GM21423 (cell line): ENCODE measurements around the gene KRR1.

Experiments
- ATAC-seq: cut with Tn5 transposase; IDR thresholded peaks from one replicate; pipeline ENCODE4 v1.9.1; 2021; ENCODE audit warnings: mild to moderate bottlenecking, moderate library complexity; ENCODE audit not compliant: unreplicated experiment

The KRR1 gene

DNA sequence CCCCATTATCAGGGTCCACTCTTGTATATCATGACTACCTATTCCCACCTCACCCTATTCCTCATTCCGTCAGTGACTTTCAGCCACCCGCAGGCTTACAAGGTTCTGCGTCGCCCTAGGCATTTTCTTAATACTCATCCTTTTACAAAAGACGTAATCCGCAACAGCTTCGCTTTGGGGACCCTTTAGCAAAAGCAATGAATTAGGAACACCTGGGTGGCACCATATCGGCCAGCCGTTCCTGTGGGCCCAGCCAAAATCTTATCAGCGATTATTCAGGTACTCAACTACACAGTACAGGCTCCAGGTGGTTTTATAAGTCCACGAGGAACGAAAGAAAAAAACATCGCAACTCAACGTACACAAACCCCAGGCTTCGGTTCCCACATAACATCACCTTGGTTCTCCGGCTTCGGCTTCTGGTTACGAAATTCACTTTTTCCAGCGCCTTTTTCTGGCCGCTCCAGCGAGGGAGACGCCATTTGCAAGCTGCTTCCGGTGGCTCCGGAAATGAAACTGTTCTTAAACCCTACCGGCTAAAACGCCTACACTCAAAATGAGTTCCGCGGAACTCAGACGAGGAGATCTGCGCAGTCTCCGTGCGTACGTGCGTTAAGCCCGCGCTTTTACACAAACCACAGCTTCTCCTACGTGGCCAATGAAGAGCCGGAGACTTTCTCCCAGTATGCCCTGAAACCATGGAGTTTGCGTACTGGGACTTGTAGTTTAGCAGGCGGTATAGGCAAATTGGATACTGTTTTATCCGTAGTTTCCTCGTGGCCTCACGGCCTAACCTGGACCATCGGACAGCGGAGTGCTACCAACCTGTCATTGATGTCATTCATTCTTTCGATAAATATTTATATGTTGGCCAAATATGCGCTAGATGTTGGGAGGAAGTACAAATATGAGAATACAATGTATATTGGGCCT, at the start of gene KRR1:
Gene KRR1 (minus strand): TSS at position 494 of the 933 bp plus-strand sequence. CDS start 12 bp downstream, at position 482.
- ATAC-seq, result peak; percentile 97

DNA sequence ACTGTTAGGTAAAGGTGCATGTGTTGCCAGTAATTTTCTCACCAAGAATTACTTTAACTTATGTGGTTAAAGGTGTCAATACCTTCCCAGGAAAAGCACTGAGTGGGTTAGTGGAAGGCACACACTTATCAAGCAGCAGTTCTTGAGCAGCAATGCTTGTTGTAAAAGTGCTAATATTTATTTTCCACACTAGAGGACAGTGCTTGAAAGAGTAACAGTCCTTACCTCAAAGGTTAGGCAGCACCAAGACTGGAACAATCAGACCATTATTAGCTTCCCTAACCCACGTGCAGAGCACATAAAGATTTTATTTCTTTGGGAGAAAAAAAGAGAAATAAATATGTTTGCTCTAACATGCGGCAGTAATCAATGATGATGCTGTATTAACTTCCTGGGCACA, 48.8 kb upstream of the KRR1 start:
- ATAC-seq, result no peak

DNA sequence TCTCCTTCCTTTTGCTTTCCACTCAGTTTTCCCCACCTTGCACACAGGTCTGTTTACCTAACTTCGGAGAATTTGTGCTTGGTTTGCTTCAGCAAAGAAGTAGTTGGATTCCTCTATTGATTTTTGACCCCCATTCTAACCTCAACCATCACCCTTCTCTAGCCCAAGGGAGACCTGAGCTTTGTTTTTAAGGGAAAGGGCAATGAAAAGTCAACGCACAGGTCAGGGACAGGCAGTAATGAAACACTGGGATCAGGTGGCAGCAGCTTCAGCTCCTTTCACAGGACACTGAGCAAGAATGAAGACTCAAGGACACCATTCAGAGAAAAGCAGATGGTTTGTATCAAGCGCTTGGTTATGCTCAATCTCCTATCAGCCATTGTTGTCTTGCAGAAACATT, 46.9 kb upstream of the KRR1 start:
- no peak for ATAC-seq

DNA sequence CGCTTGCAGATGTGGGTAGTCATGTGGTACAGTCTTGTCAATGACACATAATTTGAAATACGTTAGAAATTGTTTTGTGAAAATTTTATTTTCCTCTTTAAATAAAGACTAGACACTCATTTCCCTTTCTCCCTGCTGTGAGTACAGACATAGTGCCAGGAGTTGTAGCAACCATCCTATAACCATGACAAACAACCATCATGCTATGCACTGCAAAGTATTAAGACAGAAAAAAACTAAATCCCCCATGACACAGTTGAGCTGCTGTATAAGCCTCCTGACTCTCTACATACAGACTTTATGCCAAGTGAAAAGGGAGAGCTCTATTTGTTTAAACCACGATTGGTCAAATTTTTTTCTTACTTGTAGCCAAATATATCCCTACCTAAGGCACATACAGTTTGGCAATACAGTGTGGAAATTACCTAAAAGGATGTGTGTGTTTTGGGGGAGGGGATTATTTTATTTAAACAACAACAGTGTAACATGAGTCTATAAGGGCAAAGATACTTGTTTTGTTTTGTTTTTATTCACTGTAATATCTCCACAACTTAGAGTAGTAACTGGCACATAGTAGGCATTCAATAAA, 45.0 kb upstream of the KRR1 start:
- ATAC-seq, result no peak

DNA sequence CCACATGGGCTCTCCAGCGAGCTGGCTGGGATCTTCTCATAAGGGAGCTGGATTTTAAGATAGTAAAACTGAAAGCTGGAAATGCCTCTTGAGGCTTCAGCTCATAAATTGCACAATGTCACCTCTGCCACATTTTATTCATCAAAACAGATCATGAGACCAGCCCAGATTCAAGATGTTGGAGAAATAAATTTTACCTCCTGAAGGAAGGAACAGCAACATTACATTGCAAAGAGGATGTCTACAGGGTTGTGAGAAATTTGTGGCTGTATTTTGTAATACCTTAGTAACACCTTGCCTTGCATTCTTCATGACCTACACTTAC, 43.1 kb upstream of the KRR1 start:
- no peak for ATAC-seq

DNA sequence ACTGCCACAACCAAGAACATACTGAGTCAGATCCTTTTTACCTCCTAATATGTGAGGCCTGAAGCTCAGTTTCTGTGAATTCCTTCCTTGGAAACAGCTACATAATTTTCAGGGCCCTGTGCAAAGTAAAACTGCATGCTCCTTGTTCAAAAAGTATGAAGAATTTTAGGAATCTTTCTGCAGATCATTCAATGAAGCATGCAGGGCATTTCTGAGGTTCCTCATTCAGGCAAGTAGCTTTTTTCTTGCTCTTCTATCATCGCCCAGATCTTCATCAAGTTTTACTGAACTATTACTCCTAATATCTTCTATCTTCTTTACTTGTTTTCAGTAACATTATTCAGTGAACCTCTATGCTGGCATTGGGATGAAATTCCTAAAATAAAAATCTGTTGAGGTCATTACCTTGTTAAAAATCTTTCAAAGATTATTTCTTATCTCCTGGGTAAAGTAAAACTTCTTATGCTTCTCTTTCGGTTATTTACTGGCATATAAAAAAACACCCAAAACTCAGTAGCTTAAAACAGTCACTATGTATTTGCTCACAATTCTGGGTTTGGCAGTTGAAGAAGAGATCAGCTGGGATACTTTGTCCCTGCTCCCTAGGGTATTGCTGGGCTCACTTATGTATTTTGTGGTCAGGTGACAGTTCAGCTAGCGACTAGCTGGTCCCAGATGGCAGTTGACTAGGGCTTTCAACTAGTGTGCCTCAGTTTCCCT, 42.6 kb upstream of the KRR1 start:
- ATAC-seq, result no peak

DNA sequence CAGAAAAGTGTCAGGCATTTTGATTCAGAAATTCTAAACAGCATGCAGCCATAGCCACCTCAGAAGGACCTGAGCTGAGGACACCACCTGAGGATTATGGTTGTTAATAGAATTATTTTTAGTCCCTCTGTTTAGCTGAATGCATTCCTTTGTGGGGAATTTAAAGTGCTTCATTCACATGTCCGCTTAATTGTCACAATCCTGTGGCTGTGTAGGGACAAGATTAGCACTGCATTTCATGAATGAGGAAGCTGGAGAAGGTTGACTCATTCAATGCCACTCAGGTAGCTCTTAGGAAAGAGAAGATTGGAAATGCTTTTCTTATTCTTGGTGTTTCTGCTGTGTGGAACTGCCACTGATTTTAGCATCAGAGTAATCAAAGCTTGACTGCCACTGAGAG, 42.0 kb upstream of the KRR1 start:
- ATAC-seq, result no peak

DNA sequence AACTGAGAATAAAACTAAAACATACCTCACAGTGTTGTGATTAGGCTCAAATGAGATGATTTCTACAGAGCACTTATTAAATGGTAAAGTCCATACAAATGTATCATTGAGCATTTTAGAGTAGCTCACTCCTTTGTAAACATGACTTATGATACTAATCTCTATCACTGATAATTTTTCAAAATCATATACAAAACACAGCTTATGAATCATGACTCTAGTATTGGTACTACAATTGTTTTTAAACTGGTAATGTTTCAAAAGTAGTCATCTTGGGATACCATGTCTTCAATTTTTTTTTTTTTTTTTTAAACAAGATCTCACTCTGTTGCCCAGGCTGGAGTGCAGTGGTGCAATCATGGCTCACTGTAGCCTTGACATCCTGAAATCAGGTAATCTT, 40.1 kb upstream of the KRR1 start:
- no peak for ATAC-seq

DNA sequence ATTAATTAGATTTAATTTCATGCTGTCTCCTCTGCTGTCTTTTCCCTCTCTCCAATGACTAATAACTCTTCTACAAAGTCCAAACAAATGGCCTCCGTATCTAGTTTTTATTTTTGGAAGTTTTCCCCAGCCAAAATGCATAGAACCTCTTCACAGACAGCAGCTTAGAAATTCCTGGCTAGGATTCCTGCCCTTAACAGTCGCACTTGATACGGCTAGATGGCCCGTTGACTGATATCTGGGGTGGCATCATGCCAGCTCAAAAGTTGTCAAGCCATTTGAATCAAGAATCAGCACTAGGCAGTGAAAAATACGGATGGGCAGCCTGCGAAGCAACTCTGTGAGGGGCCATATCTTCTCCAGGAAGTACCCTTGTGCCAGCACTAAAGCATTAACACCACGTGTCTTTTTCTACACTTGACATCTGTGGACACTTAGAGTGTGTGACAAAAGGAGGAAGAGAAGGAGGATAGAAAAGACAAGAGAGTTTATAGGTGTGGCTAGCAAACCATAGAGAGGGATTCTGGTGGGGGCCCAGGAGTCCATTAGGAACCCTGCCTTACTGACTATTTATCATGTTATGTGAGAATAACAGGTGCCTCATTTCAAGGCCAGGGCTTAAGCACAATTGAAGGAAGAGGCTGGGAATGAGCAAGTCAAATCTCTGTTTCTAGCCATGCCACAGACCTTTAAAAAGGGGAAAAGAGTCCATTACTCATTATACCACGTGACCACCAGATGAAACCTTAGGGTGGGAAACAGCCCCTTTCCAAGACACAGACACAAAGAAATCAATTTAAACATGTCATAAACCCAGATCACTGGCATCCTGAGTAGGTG, 39.2 kb upstream of the KRR1 start:
- ATAC-seq, result no peak

DNA sequence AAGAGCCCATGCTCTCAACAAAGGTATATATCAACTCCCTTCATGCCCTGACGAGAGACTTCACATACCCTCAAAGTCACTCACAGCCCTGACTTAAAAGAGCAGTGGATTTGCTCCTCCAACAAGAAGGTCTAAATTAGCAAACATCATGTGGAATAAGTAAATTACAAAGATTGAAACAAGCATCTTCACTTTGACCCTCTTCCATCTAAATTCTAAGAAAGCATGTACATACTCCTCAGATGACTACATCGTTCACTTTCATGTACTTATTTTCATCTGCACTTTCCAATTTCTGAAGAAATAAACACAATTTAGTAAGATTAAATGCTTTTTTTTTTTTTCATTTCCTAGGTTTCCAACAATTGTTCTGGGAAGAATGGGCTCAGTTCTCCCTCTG, 38.6 kb upstream of the KRR1 start:
- ATAC-seq, result no peak

DNA sequence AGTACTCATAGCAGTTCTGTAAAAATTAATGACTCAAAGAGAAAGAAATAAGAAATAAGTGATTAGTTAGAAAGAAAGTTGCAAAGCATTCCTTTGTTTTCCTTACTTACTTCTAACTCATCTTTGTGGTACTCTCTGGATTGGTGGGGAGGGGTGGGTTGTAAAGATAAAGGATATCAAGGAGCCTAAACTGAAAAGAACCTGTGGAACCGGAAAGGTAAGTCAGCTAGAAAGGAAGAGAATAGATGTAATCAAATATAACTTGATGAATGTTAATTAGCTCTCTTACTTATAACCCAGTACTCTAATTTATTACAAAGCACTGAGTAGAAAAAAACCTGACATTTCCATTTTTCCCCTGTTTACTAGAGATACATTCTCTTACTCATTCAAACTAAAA, 37.5 kb upstream of the KRR1 start:
- ATAC-seq, result no peak

DNA sequence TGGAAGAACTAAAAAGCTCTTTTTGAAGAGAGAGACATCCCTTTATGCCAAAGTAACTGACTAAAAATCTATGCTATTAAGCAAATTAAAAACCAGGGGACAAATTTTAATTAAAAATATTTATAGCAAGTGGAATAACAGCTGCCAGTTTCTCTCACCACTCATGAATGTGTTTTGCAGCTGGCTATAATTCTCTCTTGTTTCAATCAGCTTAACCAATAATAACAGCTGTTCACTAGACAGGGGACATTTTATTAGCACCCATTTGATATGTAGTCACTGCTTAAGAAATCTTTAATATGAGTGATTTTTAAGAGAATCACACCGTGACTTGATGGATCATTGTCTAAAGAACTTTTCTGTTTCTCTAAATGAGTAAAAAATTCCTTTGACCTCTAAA, 34.2 kb upstream of the KRR1 start:
- ATAC-seq, result no peak

DNA sequence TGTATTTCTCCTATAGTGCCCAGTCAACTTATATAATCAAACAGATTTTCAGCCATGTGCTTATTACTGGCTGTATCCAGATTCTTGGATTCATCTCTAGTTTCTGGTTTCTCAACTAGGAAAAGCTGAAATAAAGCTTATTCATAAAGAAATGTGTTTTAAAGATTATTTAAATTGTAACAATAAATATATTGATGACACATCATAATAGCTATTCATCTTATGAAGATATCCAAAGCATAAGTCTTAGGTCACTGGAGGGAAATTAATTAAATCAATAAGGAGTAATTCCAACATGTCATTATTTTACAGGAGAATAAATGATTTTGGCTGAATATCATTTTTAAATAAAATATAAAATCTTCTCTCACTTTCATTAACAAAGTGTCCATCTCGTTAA, 32.1 kb upstream of the KRR1 start:
- no peak for ATAC-seq

DNA sequence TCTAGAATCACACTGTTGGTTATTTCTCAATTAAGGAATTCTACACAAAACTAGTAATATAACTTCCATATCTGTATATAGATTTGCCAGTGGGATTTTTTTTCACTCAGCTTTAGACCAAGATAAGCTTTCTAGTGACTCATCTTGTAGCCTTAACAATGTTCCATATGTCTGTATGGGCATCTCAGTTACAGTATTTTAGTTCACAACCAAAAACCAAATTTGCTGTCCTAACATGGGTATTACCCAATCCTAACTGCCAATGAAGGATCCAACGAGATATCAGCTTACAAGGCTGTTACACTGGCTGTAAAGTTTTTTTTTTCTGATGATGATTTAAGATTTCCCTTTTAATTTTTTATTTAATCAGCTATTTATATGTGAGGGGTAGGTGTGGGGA, 31.5 kb upstream of the KRR1 start:
- ATAC-seq, result no peak

DNA sequence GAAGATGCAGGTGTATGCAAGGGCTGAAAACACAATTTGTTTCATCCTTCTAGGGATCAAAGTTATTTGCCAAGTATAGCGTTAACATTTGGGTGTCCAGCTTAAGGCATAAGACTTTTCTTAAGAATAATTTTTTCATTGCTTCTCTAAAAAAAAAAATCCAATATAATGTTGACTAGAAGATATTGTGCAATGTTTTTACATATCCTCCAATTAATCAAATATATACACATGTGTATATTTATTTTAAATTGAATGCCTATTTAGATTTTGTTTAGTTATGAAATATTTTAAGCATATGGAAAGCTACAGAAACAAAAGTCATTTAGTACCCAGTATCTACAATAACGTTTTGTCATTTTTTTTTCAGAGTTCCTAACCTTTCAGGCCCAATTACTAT, 28.5 kb upstream of the KRR1 start:
- ATAC-seq, result no peak

DNA sequence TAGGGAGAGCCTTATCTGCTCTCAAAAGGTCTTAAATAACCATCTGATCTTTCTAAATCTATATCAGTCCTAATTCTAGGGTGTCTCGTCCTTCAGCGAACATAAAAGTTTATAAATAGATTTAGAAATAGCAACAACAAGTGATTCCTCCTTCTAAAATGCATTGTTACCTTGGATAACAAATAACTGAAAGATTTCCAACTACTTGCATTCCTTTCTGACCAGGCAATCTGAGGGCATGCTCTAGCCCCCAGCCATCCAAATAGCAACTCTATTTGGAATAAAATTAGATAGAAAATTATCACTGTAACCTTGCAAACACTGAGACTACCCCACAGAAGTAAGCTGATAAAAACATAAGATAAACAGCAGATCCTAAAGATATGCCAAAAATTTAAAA, 21.8 kb upstream of the KRR1 start:
- no peak for ATAC-seq

DNA sequence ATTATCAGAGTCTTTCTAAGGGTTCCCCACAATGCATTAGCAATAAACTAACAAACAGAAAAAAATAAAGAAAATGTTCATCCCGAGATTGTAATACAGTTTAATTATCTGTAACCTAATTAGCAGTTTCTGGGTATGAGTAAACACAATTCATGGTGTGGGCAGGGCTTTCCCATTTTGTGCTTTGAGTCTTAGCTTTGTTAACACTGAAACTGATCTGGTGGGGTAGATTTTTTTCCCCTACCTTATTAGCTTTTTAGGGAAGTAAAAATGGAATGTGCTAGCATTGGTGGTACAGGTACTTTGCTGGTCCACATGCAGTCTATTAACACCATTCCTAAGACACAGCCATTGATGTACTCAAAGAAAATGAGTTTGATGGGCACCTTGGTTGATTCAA, 18.4 kb upstream of the KRR1 start:
- ATAC-seq, result no peak

DNA sequence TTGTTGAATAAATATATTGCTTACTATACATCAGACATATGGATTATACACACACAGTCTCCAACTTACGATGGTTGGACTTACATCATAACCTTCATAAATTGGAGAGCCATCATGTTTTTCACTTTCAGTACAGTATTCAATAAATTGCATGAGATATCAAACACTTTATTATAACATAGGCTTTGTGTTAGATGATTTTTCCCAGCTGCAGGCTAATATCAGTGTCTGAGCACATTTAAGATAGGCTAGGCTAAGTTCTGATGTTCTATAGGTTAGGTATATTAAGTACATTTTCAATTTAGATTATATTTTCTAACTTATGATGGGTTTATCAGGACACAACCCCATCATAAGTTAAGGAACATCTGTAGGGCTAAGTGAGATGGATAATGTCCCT, 17.9 kb upstream of the KRR1 start:
- ATAC-seq, result no peak

DNA sequence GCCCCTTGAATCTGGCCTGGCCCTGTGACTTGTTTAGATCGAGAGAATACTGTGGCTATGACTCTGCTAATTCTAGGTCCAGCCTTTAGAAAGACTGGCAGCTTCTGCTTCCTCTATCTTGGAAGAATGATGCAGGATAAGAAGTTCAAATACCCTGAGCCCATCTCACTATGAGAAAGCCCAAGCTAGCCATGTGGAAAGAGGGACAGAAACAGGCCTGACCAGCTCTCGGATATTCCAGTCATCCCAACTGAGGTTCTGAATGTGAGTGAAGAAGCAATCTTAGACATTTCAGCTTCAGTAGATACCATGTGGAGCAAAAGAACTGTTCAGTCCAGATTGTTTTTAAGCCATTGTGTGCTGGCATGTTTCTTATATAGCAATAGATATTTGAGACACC, 17.3 kb upstream of the KRR1 start:
- no peak for ATAC-seq

DNA sequence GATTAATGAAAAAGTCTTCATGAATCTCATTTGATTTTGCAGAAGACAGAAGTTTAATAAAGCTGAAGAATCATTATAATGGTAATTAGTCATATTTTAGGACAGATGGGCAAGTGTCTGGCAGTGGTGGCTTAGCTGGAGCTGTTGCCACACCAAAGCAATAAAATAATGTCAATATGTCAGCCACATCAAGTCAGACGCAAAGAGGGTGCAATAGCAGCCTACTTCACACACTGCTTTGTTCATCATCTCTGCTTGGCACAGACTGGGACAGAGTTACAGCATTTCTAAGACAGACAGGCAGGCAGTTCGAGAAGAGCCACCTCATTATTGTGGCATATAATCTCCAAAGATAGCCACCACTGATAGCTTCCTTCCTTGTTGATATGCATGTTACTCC, 16.9 kb upstream of the KRR1 start:
- no peak for ATAC-seq
